HG03432 (cell line): ENCODE results near the gene CNTD1.

ENCODE experiments used
- ATAC-seq: cut with Tn5 transposase; IDR thresholded peaks from one replicate; pipeline ENCODE4 v1.9.1; 2021; ENCODE audit warnings: mild to moderate bottlenecking, moderate library complexity; ENCODE audit not compliant: unreplicated experiment

Gene CNTD1

GRCh38 chr17:42779304-42779935 is 19.2 kb upstream of the CNTD1 start:
- no peak for ATAC-seq

GRCh38 chr17:42779936-42780850 is 18.5 kb upstream of the CNTD1 start, which contains the start of gene WNK4:
TSS of gene WNK4 (plus strand) at chr17:42780610. CDS start at chr17:42780699, 89 bp downstream.
- ATAC-seq: no peak

DNA sequence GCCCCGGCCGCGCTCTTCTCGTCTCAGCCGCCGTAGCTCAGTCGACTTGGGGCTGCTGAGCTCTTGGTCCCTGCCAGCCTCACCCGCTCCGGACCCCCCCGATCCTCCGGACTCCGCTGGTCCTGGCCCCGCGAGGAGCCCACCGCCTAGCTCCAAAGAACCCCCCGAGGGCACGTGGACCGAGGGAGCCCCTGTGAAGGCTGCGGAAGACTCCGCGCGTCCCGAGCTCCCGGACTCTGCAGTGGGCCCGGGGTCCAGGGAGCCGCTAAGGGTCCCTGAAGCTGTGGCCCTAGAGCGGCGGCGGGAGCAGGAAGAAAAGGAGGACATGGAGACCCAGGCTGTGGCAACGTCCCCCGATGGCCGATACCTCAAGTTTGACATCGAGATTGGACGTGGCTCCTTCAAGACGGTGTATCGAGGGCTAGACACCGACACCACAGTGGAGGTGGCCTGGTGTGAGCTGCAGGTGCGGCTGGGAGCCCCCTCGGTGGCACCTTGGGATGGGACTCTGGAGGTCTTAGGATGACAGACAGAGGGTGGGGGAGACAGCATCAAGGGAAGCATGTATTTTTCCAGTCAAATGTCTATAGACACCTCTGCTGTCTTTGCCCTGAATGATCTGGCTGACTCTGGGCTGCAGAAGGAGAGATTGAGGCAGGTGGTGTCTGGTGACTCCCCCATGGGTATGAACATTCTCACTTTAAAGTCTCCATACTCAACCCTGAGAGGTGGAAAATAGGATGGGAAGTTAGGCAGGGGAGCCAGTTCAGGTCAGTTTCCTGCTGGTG is 17.6 kb upstream of the CNTD1 start:
- ATAC-seq: no peak

DNA sequence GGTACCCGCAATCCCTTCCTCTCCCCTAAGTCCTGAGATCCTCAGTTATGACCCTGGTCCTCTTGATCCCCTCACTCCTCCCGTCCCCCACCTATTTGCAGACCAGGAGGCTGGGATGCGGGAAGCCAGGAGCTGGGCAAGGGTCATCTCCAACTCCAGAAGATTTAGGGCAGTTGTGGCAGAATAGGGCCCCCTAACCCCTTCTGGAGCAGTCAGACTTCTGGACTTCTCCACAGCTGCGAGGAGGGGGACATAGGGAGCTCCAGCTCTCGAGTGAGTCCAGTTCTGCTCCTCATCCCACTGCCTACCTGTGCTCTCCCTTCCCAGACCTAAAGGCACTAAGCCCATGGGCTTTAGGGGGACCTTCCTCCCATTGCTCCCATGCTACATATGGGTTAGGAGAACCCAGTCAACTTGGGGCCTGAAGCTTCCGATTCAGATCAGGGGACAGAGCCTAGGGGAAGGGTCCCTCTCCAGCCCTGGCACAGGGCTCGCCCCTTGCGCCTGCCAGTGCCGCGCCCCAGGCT is 17.0 kb upstream of the CNTD1 start:
- no peak for ATAC-seq

DNA sequence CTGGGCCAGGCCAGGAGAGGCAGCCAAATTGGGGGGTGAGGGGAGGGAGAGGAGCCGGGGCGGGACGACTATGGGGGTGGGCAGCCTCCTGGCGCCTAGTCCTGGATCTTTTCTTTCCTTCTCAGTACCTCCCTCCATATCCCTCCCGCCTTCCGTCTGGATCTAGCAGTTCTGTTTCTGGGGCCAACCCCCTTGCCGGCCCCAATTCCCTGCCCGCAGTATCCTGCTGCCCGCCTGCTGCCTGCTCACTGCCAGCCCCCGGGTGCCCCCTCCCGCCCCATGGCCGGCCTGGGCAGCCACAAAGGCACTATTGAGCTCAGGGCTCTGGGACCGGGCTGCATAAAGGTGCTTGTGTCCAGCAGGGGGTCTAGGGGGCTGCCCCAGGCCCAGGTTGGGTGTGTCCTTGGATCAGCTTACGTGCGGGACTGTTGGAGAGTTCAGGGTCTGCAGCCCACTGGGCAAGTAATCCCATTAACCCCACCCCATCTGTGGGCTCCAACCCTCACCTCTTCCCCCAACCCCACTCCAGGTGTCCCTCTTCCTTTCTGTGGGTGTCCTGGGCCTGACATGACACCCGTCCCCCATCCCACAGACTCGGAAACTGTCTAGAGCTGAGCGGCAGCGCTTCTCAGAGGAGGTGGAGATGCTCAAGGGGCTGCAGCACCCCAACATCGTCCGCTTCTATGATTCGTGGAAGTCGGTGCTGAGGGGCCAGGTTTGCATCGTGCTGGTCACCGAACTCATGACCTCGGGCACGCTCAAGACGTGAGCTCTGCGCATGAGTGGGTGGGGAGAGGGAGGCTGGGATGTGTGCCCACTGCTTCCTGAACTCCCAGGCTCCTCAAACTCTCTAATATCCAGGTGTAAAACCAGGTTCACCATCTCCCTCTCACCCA is 16.2 kb upstream of the CNTD1 start:
- no peak for ATAC-seq

DNA sequence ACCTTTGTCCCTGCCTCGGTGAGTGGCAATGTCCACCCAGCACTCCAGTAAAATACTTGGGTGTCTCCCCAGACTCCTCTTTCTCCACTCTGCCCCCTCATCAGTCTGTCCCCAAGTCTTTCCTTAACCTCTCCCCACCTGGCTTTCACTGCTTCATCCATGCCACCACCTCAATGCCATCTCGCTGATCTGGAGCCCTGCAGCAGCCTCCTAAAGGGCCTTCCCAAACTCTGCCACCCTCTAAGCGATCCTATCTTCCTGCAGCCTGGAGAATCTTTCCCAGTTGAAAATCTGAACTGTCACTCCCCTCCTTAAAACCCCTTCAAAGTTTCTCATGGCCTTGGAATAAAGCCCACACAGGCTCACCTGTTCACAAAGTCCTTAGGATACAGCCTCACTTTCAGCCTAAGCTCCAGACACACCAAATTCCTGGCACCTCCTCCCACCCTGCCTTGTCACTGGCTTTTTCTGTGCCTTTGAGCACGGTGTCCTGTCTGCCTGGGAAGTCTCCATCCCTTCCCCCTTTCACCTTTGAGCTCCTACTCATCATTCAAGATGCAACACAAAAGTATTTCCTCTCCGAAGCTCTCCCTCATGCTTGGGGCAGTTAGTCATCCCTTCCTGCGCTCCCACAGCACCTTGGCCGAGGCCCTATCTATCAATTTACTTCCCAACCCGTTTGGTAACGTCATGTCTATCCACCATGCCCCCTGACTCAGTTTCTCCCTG is 15.4 kb upstream of the CNTD1 start:
- ATAC-seq: no peak

GRCh38 chr17:42783791-42784138 is 14.9 kb upstream of the CNTD1 start:
- ATAC-seq: no peak

DNA sequence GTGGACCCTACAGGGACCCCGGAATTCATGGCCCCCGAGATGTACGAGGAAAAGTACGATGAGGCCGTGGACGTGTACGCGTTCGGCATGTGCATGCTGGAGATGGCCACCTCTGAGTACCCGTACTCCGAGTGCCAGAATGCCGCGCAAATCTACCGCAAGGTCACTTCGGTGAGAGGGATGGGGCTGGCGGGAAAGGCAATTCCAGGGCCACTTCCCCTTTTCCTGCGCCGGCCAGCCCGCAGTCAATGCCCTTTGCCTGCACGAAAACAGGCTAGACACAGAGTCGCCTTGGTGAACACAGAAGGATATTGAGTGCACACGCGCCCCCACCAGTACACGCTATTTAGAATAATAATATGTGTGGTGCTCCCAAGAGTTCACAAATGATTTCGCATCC is 14.3 kb upstream of the CNTD1 start:
- no peak for ATAC-seq

DNA sequence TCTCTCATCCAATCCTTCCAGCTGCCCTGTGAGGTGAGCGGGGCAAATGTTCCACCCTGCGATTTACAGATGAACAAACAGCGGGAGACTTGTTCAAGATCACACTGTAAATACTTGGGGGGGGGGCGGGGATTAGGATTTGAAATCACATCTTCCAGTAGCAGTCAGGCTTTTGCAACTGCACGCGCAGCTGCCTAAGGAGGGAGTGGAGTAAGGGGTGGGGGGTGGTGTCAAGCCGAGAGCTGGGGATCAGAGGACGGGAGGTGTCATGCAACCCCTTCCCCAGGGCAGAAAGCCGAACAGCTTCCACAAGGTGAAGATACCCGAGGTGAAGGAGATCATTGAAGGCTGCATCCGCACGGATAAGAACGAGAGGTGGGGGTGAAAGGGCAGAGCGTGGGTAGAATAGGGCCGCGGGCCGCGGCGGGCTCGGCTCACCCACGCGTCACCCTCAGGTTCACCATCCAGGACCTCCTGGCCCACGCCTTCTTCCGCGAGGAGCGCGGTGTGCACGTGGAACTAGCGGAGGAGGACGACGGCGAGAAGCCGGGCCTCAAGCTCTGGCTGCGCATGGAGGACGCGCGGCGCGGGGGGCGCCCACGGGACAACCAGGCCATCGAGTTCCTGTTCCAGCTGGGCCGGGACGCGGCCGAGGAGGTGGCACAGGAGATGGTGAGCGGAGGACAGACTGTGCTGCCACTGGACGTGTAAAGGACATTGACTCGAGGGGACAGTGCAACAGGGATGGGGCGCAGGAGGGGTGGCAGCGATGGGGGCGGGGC is 13.7 kb upstream of the CNTD1 start:
- no peak for ATAC-seq

DNA sequence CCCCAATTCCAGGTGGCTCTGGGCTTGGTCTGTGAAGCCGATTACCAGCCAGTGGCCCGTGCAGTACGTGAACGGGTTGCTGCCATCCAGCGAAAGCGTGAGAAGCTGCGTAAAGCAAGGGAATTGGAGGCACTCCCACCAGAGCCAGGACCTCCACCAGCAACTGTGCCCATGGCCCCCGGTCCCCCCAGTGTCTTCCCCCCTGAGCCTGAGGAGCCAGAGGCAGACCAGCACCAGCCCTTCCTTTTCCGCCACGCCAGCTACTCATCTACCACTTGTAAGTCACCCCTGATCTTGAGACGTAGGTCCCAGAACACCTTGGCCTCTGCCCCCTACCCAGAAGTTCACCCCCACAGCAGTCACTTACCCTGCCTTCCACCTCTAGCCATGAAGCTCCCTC is 11.4 kb upstream of the CNTD1 start:
- ATAC-seq: no peak

DNA sequence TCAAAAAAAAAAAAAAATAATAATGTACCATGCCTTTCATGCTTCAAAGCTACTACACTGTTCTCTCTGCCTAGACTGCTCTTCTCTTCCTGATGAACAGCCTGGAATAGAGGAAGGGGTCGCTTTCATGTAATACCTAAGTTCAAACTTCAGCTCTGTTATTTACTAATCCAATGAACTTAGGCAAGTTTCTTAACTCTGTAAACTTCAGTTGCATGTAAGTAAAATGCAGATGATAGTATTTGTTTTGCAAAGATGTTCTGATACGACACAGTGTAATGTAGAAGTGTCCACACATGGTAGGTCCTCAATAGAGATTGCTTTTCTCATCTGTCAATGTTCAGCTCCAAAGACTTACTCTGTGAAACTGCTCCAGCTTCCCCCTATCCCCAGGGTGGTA is 6.7 kb upstream of the CNTD1 start:
- no peak for ATAC-seq

- no peak for ATAC-seq
Measured at GRCh38 chr17:42792545-42792944, 6.1 kb upstream of the CNTD1 start.

DNA sequence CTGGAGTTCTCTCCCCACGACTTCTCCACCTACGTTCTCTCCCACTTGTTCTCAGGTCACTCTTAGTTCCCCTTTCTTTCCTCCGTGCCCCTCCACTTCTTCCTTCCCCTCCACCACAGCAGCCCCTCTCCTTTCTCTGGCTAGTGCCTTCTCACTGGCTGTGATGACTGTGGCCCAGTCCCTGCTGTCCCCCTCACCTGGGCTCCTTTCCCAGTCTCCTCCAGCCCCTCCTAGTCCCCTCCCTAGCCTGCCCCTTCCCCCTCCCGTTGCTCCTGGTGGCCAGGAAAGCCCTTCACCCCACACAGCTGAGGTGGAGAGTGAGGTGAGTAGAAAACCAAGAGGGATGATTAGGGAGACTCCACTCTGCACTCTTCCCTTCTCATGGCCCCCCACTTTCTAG is 3.6 kb upstream of the CNTD1 start:
- ATAC-seq: no peak

DNA sequence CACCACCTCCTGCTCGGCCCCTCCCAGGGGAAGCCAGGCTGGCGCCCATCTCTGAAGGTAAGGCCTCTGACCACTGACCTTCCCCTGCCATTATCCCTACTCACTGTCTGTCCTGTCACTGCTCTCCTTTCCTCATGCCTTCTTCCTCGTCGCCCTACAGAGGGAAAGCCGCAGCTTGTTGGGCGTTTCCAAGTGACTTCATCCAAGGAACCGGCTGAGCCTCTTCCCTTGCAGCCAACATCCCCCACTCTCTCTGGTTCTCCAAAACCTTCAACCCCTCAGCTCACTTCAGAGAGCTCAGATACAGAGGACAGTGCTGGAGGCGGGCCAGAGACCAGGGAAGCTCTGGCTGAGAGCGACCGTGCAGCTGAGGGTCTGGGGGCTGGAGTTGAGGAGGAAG is 3.2 kb upstream of the CNTD1 start:
- no peak for ATAC-seq

DNA sequence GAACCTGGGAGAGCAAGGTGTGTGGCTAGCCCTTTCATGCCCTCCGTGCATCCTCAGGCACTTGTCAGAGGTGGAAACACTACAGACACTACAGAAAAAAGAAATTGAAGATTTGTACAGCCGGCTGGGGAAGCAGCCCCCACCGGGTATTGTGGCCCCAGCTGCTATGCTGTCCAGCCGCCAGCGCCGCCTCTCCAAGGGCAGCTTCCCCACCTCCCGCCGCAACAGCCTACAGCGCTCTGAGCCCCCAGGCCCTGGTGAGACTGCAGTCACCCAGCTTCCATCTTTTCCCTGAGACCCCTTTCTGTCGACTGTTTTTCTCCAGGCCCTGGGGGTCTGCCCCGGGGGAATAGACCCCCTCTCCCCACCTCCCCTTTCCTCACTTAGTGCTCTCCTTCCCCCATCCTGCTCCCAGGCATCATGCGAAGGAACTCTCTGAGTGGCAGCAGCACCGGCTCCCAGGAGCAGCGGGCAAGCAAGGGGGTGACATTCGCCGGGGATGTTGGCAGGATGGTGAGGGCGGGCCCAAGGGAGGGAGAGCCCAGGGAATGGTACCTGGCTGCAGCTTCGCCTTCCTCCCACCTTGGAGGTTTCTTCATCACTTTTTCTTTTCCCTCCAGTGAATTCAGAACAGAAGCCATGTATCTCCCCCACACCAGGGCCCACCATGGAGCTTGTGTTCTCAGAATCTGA is 2.4 kb upstream of the CNTD1 start:
- no peak for ATAC-seq

DNA sequence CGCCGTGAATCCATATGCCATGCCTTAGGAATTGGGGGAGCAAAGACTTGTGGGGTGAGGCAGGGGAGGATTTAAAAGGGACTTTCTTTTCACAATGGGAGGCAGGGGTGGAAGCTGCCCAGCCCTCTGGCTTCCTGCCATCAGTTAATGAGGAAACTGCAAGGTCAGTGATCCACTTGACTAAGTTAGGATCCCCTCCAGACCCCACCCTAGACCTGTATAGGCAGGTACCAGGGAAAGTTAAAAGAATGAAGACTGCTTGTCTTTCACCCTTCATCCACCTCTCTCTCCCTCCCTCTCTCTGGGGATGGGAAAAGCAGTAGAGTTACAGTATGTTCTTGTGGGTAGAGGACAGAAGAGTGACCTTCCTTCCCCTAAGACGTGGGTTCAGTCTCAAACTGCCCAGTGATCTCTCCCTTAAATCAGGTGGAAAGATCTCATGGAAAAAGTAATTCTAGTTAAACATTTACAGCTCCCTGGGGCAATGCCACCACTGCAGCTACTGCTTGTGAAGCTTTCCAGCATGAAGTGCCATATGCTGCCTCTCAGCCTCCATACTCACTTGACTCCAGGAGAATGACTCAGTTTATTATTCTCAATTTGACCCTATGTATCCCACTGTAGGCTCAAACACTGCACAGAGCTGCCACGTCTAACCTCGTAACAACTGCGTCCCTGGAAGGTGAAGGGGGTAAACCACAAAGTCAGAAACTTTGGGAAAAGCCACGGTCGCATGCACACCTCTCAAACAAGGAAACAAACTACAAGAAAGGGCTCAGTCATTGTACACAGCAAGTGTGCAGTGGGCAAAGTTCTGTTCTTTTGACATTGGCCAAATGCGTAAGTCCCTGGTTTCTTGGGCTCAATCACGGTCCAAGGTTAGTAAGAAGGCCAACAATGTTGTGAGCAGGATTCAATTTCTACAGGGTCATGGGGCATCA is 1.3 kb upstream of the CNTD1 start:
- no peak for ATAC-seq

DNA sequence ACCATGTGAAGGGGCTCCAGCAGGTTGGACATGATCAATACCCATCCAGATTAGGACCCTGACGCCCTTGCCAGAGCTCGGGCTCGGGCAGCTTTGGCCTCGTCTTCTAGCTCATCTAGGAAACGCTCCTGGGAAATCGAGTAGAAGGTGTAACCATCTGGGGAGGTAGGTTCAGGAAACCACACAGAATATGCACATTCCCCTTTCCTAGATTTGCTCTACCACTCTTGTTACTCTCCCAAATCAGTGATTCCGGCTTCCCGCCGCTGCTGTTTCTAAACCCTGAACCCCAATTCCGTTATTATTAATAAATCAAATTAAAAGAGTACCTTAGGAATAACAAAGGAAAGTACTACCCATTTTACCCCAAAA is 664 bp upstream of the CNTD1 start:
- no peak for ATAC-seq
